ENCODE results near the gene DOCK10. TPM values are rescaled to one million over a fixed set of nuclear protein-coding genes. Genes with fewer than 3 reads are reported as not detected.

The DOCK10 gene
- total and polyA plus RNA-seq, 2 donors (not counting 1 experiment from before 2014, with no cell fraction given): 20.8 to 26.3 TPM

DNA sequence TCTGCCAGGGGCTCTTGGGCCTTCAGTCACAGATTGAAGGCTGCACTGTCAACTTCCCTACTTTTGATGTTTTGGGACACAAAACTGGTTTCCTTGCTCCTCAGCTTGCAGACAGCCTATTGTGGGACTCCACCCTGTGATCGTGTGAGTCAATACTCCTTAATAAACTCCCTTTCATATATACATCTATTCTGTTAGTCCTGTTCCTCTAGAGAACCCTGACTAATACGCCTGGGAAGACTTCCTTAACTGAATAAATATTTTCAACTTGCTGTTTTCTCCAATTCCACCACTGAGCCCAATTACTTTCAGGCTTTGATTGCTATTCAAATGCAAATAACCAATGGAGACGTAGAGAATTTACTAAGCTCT is 264.7 kb downstream of the DOCK10 start:
- Histone ChIP-seq H3K4me2 (ENCODE audit: extremely low read depth, insufficient read depth, low read length) (no peak overlapping the region), H3K9ac (ENCODE audit: insufficient read depth, low read length) (no peak overlapping the region), H3K79me2 (ENCODE audit: control insufficient read depth, insufficient read depth, low read length) (no peaks in the 10 kb centered on the region), H3K4me3 (replicated peaks in 1 of 4; ENCODE audit: control extremely low read depth in 1 of 4, insufficient read depth in 1 of 4, low read depth in 3 of 4, low read length in 4 of 4) (no peak overlapping the region), H3K27ac (ENCODE audit: insufficient read depth, low read length) (no peak overlapping the region), H2AFZ (ENCODE audit: low read length) (no peak overlapping the region), H3K9me3 (ENCODE audit: control insufficient read depth, insufficient read depth, low read depth, low read length) (no peaks in the 10 kb centered on the region), H3K27me3 (ENCODE audit: control insufficient read depth, insufficient read depth, low read length) (no peaks in the 10 kb centered on the region), H4K20me1 (ENCODE audit: control insufficient read depth, extremely low read depth, insufficient read depth, low read length) (no peaks in the 10 kb centered on the region), H3K4me1 (ENCODE audit: control insufficient read depth, extremely low read depth, insufficient read depth, low read length) (no peaks in the 10 kb centered on the region), H3K36me3 (ENCODE audit: control insufficient read depth, insufficient read depth, low read length) (peaks cover 4% of the 10 kb centered on the region)
- no peak for DNase-seq (ENCODE audit: low read depth in 2 of 2)
- TF ChIP-seq CTCF (conservative IDR thresholded peaks at IDR 0.05 in 1 of 2, IDR thresholded peaks at IDR 0.05 in 1 of 2; ENCODE audit: low read depth in 1 of 2, low read length in 2 of 2): no peak
- TF ChIP-seq EZH2 (IDR thresholded peaks at IDR 0.05; ENCODE audit: low read length, missing control alignments): no peak

GRCh38 chr2:224776795-224777558 is 265.3 kb downstream of the DOCK10 start:
- H3K79me2 ChIP-seq (ENCODE audit: control insufficient read depth, insufficient read depth, low read length): no peaks in the 10 kb centered on the region
- no peak for DNase-seq (ENCODE audit: low read depth in 2 of 2)
- no peaks in the 10 kb centered on the region for H3K27me3 ChIP-seq (ENCODE audit: control insufficient read depth, insufficient read depth, low read length)
- H3K36me3 ChIP-seq (ENCODE audit: control insufficient read depth, insufficient read depth, low read length): peaks cover 5% of the 10 kb centered on the region
- no peaks in the 10 kb centered on the region for H4K20me1 ChIP-seq (ENCODE audit: control insufficient read depth, extremely low read depth, insufficient read depth, low read length)
- no peaks in the 10 kb centered on the region for H3K4me1 ChIP-seq (ENCODE audit: control insufficient read depth, extremely low read depth, insufficient read depth, low read length)
- TF ChIP-seq EZH2 (IDR thresholded peaks at IDR 0.05; ENCODE audit: low read length, missing control alignments) (no peak), CTCF (conservative IDR thresholded peaks at IDR 0.05 in 1 of 2, IDR thresholded peaks at IDR 0.05 in 1 of 2; ENCODE audit: low read depth in 1 of 2, low read length in 2 of 2) (no peak)
- no peak overlapping the region for H3K9ac ChIP-seq (ENCODE audit: insufficient read depth, low read length)
- H3K4me2 ChIP-seq (ENCODE audit: extremely low read depth, insufficient read depth, low read length): no peak overlapping the region
- H3K4me3 ChIP-seq (replicated peaks in 1 of 4; ENCODE audit: control extremely low read depth in 1 of 4, insufficient read depth in 1 of 4, low read depth in 3 of 4, low read length in 4 of 4): no peak overlapping the region
- H3K27ac ChIP-seq (ENCODE audit: insufficient read depth, low read length): no peak overlapping the region
- H2AFZ ChIP-seq (ENCODE audit: low read length): no peak overlapping the region
- H3K9me3 ChIP-seq (ENCODE audit: control insufficient read depth, insufficient read depth, low read depth, low read length): no peaks in the 10 kb centered on the region

DNA sequence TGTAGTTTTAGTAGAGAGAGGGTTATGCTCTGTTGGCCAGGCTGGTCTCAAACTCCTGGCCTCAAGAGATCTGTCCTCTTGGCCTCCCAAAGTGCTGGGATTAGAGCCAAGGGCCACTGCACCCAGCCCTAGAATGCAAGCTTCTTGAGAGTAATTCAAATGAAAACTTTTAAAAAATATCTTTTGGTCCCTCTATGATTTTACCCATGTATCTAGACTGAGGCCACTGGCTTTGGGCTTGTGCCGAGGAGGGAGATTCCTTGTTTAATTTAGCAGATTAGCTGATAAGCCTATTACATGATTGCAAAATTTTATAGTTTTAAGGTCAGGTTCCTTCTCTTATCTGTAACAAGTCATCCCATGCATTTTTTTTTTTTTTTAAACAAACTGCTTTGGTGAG is 266.6 kb downstream of the DOCK10 start:
- Histone ChIP-seq H3K27ac (ENCODE audit: insufficient read depth, low read length) (no peak overlapping the region), H3K36me3 (ENCODE audit: control insufficient read depth, insufficient read depth, low read length) (peaks cover 9% of the 10 kb centered on the region), H3K27me3 (ENCODE audit: control insufficient read depth, insufficient read depth, low read length) (no peaks in the 10 kb centered on the region), H3K4me2 (ENCODE audit: extremely low read depth, insufficient read depth, low read length) (no peak overlapping the region), H3K4me1 (ENCODE audit: control insufficient read depth, extremely low read depth, insufficient read depth, low read length) (no peaks in the 10 kb centered on the region), H3K9me3 (ENCODE audit: control insufficient read depth, insufficient read depth, low read depth, low read length) (no peaks in the 10 kb centered on the region), H2AFZ (ENCODE audit: low read length) (no peak overlapping the region), H3K79me2 (ENCODE audit: control insufficient read depth, insufficient read depth, low read length) (no peaks in the 10 kb centered on the region), H3K9ac (ENCODE audit: insufficient read depth, low read length) (no peak overlapping the region), H3K4me3 (replicated peaks in 1 of 4; ENCODE audit: control extremely low read depth in 1 of 4, insufficient read depth in 1 of 4, low read depth in 3 of 4, low read length in 4 of 4) (no peak overlapping the region), H4K20me1 (ENCODE audit: control insufficient read depth, extremely low read depth, insufficient read depth, low read length) (no peaks in the 10 kb centered on the region)
- TF ChIP-seq CTCF (conservative IDR thresholded peaks at IDR 0.05 in 1 of 2, IDR thresholded peaks at IDR 0.05 in 1 of 2; ENCODE audit: low read depth in 1 of 2, low read length in 2 of 2) (no peak), EZH2 (IDR thresholded peaks at IDR 0.05; ENCODE audit: low read length, missing control alignments) (no peak)
- peak in 1 of 2 donors; percentile 4 for DNase-seq (ENCODE audit: low read depth in 2 of 2)
